A673 (cell line): Measurements from ENCODE around the gene ZNF146. TPM values are rescaled to one million over a fixed set of nuclear protein-coding genes. Genes with fewer than 3 reads are reported as not detected.
"Not testable (repeated sequence)": the region's sequence is repeated elsewhere in the genome, so short reads cannot be mapped to it uniquely, and the experiment has no call there.

Experiments used
- BruUV-seq: library from RNA; stranded (reverse); fragments of 400-500 nt; replicated peaks from 2 replicates; lab custom pipeline; 2021; lab: Mats Ljungman, UMichigan
- CTCF ChIA-PET: fragments of 300-600 bp; sonication (Branson Sonifier 250); formaldehyde crosslinking; loops from one replicate; lab custom pipeline; 2022; ENCODE audit warnings: antibody characterized with exemption; lab: Charles Lee
- POLR2A ChIA-PET: fragments of 300-600 bp; sonication (Branson Sonifier 250); formaldehyde crosslinking; loops from one replicate; lab custom pipeline; 2022; ENCODE audit warnings: antibody characterized with exemption; ENCODE audit not compliant: low non-redundant PET; lab: Charles Lee
- DNase-seq: peaks from one replicate; pipeline ENCODE4 v3.0.0-alpha.2; 2015; ENCODE audit warnings: low spot score
- H3K27ac ChIP-seq: fragments of 200-600 bp; sonication (generic); 2 replicates; pipeline ENCODE4 v1.5.1; 2016; ENCODE audit warnings: mixed run types, low read depth, mild to moderate bottlenecking, mixed read lengths, antibody characterized with exemption, low read length; ENCODE audit not compliant: poor library complexity, severe bottlenecking
- H3K27me3 ChIP-seq: fragments of 200-600 bp; sonication (generic); replicated peaks from 2 replicates; pipeline ENCODE4 v1.6.1; 2017; ENCODE audit warnings: mixed run types, low read depth, mild to moderate bottlenecking, mixed read lengths, antibody characterized with exemption, low read length; ENCODE audit not compliant: insufficient read depth, poor library complexity
- H3K36me3 ChIP-seq: fragments of 200-600 bp; sonication (generic); 2 replicates; pipeline ENCODE4 v1.6.1; 2016; ENCODE audit warnings: mixed run types, mild to moderate bottlenecking, mixed read lengths, antibody characterized with exemption, low read length; ENCODE audit not compliant: insufficient read depth, poor library complexity, severe bottlenecking
- H3K4me1 ChIP-seq: fragments of 200-600 bp; sonication (generic); 2 replicates; pipeline ENCODE4 v1.6.1; 2017; ENCODE audit warnings: mixed run types, mild to moderate bottlenecking, mixed read lengths, antibody characterized with exemption, low read length; ENCODE audit not compliant: insufficient read depth, poor library complexity, severe bottlenecking
- H3K4me3 ChIP-seq: fragments of 200-600 bp; sonication (generic); 2 replicates; pipeline ENCODE4 v1.5.1; 2016; ENCODE audit warnings: low read depth, mixed run types, mild to moderate bottlenecking, mixed read lengths, low read length; ENCODE audit not compliant: poor library complexity, severe bottlenecking
- H3K9me3 ChIP-seq: fragments of 200-600 bp; sonication (generic); 2 replicates; pipeline ENCODE4 v1.6.1; 2016; ENCODE audit warnings: mixed run types, low read depth, mild to moderate bottlenecking, mixed read lengths, antibody characterized with exemption, low read length; ENCODE audit not compliant: poor library complexity, severe bottlenecking
- EZH2 ChIP-seq: fragments of 200-600 bp; sonication (generic); IDR thresholded peaks from 2 replicates; pipeline ENCODE4 v1.6.1; 2017; ENCODE audit warnings: borderline replicate concordance, low read depth, mild to moderate bottlenecking, mixed read lengths, antibody characterized with exemption, low read length; ENCODE audit not compliant: poor library complexity, severe bottlenecking
- intact Hi-C: fragments of 100-400 bp; cut with micrococcal nuclease; formaldehyde crosslinking; loops from one replicate; pipeline ENCODE4 v1.10.0; 2022; ENCODE audit not compliant: unreplicated experiment
- total RNA-seq: library from RNA; stranded (reverse); gene quantifications from 2 replicates; pipeline ENCODE4 v1.2.3, GENCODE V29; 2021
- TF ChIP-seq, protein P1 (sequence below): fragments of 300-800, 200-600 bp; sonication (generic); conservative IDR thresholded peaks from 2 replicates; pipeline ENCODE4 v1.5.1; 2017; ENCODE audit warnings: low read depth, mild to moderate bottlenecking, antibody characterized with exemption, low read length, moderate library complexity, mixed read lengths

Gene ZNF146
- total RNA-seq, 1 experiment from 2014 or later = 130 TPM

DNA sequence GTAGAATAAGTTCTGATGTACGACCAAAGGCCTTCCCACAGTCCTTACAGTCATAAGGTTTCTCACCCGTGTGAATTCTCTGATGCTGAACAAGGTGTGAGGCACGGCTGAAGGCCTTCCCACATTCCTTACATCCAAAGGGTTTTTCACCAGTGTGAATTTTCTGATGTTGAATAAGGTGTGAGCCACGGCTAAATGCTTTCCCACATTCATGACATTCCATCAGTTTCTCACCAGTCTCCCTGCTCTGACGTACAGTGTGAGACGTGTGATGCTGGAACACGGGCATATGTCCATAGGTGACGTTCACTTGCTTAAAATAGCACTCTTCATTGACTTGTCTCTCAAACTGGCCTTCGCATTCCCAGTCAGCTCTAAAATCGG is 31.7 kb upstream of the ZNF146 start:
- intact Hi-C loops = no loop called here
- BruUV-seq = no TSS peak
- Histone ChIP-seq H3K27me3 (no peaks in the 10 kb centered on the region), H3K4me3 (no peak overlapping the region), H3K27ac (no peak overlapping the region), H3K9me3 (no peaks in the 10 kb centered on the region), H3K36me3 (peaks cover 7% of the 10 kb centered on the region), H3K4me1 (no peaks in the 10 kb centered on the region)
- TF ChIP-seq EZH2 = no peak
- TF ChIP-seq, protein P1, sequence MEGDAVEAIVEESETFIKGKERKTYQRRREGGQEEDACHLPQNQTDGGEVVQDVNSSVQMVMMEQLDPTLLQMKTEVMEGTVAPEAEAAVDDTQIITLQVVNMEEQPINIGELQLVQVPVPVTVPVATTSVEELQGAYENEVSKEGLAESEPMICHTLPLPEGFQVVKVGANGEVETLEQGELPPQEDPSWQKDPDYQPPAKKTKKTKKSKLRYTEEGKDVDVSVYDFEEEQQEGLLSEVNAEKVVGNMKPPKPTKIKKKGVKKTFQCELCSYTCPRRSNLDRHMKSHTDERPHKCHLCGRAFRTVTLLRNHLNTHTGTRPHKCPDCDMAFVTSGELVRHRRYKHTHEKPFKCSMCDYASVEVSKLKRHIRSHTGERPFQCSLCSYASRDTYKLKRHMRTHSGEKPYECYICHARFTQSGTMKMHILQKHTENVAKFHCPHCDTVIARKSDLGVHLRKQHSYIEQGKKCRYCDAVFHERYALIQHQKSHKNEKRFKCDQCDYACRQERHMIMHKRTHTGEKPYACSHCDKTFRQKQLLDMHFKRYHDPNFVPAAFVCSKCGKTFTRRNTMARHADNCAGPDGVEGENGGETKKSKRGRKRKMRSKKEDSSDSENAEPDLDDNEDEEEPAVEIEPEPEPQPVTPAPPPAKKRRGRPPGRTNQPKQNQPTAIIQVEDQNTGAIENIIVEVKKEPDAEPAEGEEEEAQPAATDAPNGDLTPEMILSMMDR = no peak
- POLR2A ChIA-PET = interaction anchor here (0.5 kb wide), 1 partner anchor 307 kb away, joined by 3 read pairs; no protein-coding TSS in a partner anchor
- no peak for DNase-seq
- CTCF ChIA-PET = no interaction called here

DNA sequence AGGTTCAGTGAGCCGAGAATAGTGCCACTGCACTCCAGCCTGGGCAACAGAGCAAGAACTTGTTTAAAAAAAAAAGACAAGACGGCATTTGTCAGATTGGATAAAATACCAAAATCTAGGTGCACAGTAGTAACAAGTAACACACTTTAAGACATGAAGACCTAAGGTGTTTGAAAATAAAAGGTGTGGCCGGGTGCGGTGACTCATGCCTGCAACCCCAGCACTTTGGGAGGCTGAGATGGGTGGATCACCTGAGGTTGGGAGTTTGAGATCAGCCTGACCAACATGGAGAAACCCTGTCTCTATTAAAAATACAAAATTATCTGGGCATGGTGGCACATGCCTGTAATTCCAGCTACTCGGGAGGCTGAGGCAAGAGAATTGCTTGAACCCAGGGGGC is 28.2 kb upstream of the ZNF146 start:
- H3K27ac ChIP-seq, H3K4me1 ChIP-seq, CTCF ChIA-PET, H3K36me3 ChIP-seq, BruUV-seq, H3K27me3 ChIP-seq, H3K4me3 ChIP-seq, H3K9me3 ChIP-seq, intact Hi-C loops, POLR2A ChIA-PET, DNase-seq: not testable (repeated sequence)

DNA sequence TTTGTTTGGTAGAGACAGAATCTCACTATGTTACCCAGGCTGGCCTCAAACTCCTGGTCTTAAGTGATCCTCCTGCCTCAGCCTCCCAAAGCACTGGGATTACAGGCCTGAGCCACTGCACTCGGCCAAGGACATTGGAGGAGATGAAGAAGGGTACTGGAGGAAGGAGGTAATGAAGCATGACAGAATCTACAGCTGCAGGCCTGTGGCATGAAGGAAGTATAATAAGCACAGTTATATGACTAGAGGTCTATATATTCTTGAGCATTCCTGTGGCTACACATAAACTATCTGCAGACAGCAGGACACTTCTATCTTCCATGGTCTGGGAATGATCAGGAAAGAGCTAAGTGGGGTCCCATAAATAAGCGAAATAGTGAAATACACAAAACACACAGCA is 18.7 kb upstream of the ZNF146 start:
- DNase-seq = no peak
- Histone ChIP-seq H3K9me3 (no peaks in the 10 kb centered on the region), H3K4me3 (no peak overlapping the region), H3K36me3 (no peaks in the 10 kb centered on the region), H3K4me1 (no peaks in the 10 kb centered on the region), H3K27me3 (no peaks in the 10 kb centered on the region), H3K27ac (no peak overlapping the region)
- no TSS peak for BruUV-seq
- CTCF ChIA-PET = no interaction called here
- POLR2A ChIA-PET = no interaction called here
- intact Hi-C loops = no loop called here
- TF ChIP-seq EZH2 = no peak
- TF ChIP-seq, protein P1 = no peak

DNA sequence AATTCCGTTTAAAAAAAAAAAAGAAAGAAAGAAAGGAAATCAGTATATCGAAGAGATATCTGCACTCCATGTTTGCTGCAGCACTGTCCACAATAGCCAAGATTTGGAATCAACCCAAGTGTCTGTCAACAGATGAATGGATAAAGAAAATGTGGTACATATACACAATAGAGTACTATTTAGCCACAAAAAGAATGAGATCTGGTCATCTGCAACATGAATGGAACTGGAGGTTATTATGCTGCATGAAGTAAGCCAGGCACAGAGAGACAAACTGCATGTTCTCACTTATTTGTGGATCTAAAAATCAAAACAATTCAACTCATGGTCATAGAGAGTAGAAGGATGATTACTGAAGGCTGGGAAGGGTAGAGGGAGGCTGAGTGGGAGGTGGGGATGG is 16.8 kb upstream of the ZNF146 start:
- no peak for DNase-seq
- BruUV-seq = no TSS peak
- ChIA-PET CTCF (no interaction called here), POLR2A (no interaction called here)
- no peak overlapping the region for H3K27ac ChIP-seq
- no peak overlapping the region for H3K4me3 ChIP-seq
- no peaks in the 10 kb centered on the region for H3K27me3 ChIP-seq
- H3K9me3 ChIP-seq = no peaks in the 10 kb centered on the region
- intact Hi-C loops = no loop called here
- H3K4me1 ChIP-seq = no peaks in the 10 kb centered on the region
- H3K36me3 ChIP-seq = no peaks in the 10 kb centered on the region
- no peak for TF ChIP-seq EZH2
- TF ChIP-seq, protein P1 = no peak
